ENCODE results near the gene EFCAB11.

Gene EFCAB11

GRCh38 chr14:89801136-89801535 is 153.4 kb downstream of the EFCAB11 start:
- CTCF ChIA-PET: no interaction called here
- TF ChIP-seq CTCF (IDR thresholded peaks at IDR 0.05; ENCODE audit: insufficient read depth, low read length, missing control alignments): no peak
- no peak for DNase-seq (ENCODE audit: low read depth, low spot score)
- no peak overlapping the region for H3K4me3 ChIP-seq (ENCODE audit: low read depth, low read length)
- POLR2A ChIA-PET: no interaction called here

- CTCF ChIA-PET: no interaction called here
- POLR2A ChIA-PET: no interaction called here
- no peak for DNase-seq (ENCODE audit: low read depth, low spot score)
- no peak overlapping the region for H3K4me3 ChIP-seq (ENCODE audit: low read depth, low read length)
- no peak for TF ChIP-seq CTCF (IDR thresholded peaks at IDR 0.05; ENCODE audit: insufficient read depth, low read length, missing control alignments)
Observed at GRCh38 chr14:89798212-89798773, 156.2 kb downstream of the EFCAB11 start.

GRCh38 chr14:89797148-89797547 is 157.4 kb downstream of the EFCAB11 start:
- DNase-seq (ENCODE audit: low read depth, low spot score): no peak
- TF ChIP-seq CTCF (IDR thresholded peaks at IDR 0.05; ENCODE audit: insufficient read depth, low read length, missing control alignments): no peak
- POLR2A ChIA-PET: no interaction called here
- no peak overlapping the region for H3K4me3 ChIP-seq (ENCODE audit: low read depth, low read length)
- CTCF ChIA-PET: no interaction called here

GRCh38 chr14:89794096-89794495 is 160.4 kb downstream of the EFCAB11 start:
- no peak for TF ChIP-seq CTCF (IDR thresholded peaks at IDR 0.05; ENCODE audit: insufficient read depth, low read length, missing control alignments)
- ChIA-PET CTCF (no interaction called here), POLR2A (no interaction called here)
- H3K4me3 ChIP-seq (ENCODE audit: low read depth, low read length): no peak overlapping the region
- DNase-seq (ENCODE audit: low read depth, low spot score): no peak

GRCh38 chr14:89793367-89793716 is 161.2 kb downstream of the EFCAB11 start:
- H3K4me3 ChIP-seq (ENCODE audit: low read depth, low read length): no peak overlapping the region
- no peak for DNase-seq (ENCODE audit: low read depth, low spot score)
- POLR2A ChIA-PET: no interaction called here
- TF ChIP-seq CTCF (IDR thresholded peaks at IDR 0.05; ENCODE audit: insufficient read depth, low read length, missing control alignments): no peak
- CTCF ChIA-PET: no interaction called here

- POLR2A ChIA-PET: no interaction called here
- CTCF ChIA-PET: interaction anchor here (1.1 kb wide), 1 partner anchor 21 kb away, joined by 3 read pairs; no protein-coding TSS in a partner anchor
- H3K4me3 ChIP-seq (ENCODE audit: low read depth, low read length): no peak overlapping the region
- no peak for TF ChIP-seq CTCF (IDR thresholded peaks at IDR 0.05; ENCODE audit: insufficient read depth, low read length, missing control alignments)
- no peak for DNase-seq (ENCODE audit: low read depth, low spot score)
Observed at GRCh38 chr14:89792489-89793366, 161.8 kb downstream of the EFCAB11 start.
